CD4-positive, alpha-beta T cell treated with Interleukin-21 for 1 hour (primary cell): ENCODE results near the gene RNF44.

Experiments used
- DNase-seq: peaks from one replicate; pipeline ENCODE4 v3.0.0-alpha.2; 2020

The RNF44 gene

DNA sequence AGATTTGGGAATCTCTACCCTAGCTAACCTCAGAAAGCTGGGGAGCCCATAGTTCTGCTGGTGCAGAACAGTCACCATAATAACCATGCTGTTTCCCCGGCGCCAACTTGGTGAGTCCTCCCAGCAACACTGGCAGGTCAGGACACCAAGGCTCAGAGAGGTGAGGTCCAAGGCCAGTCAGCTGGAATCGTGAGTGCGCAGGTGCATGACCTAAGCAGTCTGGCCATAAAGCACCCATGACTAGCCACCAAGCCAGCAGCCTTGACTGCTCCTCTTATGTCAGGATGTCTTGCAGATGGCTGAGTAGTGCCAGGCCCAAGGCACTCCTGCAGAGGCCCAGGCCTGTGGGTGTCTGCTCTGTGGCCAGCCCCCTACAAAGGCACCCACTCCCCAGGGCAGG is 2.6 kb downstream of the RNF44 start:
- no peak for DNase-seq

DNA sequence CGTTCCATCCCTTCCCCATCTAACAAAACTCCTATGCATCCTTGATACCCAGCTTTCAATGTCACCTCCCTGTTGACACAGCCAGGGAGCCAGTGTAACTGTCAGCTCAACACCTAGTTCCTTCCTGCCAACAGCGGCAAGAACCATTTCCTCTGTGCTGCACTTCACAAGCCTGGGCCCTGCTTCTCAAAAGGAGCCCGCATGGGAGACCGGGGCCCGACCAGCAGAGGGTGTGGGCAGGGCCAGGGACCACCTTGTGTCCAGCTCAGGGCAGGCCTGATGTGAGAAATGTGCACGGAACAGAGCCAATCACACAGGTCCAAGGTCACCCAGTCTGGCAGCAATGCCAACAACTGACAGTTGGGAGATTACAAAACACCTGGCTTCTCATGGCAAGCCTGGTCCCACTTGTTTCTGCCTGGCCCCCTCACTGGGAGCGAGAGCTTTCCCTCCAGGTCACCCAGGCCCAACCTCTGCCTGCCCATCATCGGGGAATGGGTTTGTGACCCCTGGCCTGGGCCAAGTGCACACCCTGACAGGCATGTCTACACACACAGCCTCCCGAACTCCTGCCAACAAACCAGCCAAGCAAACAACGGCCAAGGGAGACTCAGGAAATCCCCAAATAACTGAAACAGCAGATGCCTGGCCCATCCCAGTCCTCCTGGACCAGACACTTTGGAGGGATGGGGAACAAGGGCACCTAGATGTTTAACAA is 3.1 kb downstream of the RNF44 start:
- DNase-seq: peak; percentile 70

DNA sequence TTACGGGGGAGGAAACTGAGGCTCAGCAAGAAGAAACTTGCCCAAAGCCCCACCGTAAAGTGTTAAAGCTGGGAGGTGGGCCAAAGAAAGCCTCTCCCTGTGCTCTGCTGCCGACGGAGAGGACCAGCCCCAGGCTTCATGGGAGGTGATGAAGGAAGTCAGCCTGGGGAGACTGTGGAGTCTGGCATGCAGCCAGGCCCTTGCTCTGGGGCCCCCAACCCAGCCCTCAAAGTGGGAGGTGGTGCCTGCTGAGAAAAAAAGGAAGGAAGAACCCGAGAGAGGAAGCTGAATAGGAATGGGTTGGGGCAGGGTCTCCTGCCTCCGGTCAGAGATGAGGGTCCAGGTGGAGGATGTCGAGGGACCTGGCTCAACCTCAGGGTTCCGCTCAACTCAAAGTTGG is 3.8 kb downstream of the RNF44 start:
- peak; percentile 26 for DNase-seq

DNA sequence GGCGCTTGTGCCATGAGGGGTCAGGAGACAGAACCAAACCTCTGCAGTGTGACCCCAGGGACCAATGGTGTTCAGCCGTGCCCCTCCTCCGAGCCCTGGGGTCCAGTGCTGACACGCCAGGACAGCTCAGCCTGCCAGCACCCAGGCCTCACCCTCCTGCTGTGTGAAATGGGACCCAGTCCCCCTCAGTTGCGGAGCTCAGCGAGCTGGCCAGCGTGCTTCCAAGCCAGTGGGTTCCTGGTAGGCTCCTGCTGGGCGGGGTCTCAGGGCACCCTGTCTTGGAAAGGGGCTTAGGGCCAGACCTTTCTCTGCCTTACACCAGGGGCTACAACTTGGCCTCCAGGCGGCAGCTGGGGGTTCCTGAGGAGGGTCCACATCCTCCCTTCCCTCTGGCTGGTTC is 4.4 kb downstream of the RNF44 start:
- no peak for DNase-seq

DNA sequence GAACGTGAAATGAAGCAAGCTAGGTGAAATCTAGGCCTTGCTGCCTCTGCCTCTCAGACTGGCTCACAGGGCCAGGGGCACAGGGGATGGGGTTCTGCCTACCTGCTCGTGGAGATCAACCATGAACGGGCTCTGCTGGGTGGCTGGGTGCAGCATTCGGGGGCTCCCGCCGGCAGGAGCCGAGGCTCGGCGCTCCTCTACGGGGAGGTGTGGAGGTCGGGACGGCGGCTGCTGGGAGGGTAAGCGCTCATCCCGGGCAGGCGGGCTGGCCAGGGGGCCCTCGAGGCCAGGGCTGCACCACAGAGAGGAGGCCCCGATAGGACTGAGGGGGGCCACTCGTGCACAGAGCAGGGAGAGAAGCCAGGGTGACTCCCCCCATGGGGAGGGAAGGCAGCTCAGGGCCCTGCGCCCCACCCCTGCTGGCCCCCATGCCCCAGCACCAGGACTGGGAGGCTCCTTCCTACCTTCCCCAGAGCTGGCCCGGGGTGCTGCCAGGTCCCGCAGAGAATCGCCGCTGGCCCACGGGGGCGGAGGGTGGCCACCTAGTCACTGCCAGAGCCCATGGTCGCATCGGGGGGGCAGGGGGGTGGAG is 5.2 kb downstream of the RNF44 start:
- no peak for DNase-seq

DNA sequence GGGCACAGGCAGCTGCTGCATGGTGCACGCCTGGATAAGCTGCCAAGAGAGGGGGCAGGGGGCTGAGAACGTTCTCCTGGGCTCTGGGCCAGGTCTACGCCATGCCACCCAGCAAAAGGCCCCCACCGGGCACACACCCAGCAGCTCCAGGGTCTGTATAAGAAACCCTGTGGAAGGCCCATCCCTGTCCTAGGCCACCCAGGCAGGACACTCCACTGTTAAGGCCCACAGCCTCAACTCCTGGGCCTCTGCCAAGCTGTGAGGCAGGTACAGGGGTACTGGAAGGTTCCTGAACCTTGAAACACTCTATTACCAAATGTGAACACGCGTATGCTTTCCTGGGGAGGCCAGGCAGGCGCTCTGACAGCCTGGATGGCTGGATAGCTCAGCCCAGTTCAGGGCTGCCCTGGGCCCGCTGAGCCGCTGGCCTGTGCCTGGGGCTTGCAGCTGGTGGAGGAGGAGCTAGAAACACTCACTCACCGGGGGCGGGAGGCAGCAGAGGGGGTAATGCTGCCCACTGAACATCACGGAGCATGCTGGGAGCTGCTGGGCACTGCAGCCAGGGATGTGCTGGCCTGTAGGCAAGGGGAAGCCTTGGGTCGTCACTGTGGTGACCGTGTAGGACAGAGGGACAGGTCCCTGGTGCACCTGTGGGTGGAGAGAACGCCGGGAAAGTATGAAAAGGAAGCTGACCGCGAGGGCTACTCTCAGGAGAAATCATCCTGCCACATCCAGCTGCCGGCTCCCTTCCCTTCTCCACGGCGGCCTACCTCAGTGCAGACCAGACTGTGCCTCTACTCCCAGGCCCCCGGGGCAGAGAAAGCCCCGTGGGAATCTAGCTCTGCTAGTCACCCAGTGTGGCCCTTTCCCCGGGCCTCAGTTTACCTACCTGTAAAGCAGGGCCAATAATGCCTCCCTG is 6.0 kb downstream of the RNF44 start:
- DNase-seq: no peak

DNA sequence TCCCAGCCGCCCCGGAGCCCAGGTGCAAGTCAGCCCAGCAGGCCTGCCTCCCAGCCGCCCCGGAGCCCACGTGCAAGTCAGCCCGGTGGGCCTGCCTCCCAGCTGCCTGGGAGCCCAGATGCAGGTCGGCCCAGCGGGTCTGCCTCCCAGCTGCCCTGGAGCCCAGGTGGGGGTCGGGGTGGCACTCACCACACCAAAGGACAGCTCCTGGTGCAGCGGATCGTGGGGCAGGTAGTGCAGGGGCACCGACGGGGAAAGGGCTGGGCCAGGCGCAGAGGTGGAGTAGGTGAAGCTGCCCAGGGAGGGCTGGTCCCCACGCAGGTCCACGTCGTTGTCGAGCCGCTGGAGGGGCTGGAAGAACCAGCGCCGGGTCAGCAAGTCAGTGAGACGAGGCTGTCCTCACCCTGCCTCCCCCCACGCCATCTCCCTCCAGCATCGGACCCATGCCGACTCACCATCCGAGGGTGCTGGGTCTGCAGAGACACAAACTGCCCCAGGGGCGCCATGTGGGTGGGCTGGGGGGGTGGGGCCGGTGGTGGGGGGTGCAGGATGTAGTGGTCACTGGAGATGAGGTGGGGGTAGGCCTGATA is 6.7 kb downstream of the RNF44 start:
- peak; percentile 17 for DNase-seq

DNA sequence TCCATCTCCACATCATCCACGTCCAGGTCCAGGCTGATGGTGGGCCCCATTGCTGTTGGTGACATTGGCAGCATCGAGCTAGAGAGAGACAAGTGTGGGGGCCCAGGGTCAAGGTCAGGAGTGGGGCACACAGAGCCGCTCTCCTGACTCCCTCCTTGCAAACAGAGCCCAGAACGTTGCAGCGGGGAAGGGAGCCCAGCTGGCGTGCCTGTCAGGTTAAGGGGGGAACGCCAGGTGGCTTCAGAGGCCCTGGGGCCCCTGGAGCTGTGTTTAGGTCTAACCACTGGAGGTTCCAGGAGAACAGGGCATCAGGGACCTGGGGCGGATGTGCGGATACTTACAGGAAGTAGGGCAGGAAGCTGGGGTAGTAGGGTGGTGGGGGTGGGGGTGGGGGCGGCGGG is 7.5 kb downstream of the RNF44 start:
- peak; percentile 80 for DNase-seq

DNA sequence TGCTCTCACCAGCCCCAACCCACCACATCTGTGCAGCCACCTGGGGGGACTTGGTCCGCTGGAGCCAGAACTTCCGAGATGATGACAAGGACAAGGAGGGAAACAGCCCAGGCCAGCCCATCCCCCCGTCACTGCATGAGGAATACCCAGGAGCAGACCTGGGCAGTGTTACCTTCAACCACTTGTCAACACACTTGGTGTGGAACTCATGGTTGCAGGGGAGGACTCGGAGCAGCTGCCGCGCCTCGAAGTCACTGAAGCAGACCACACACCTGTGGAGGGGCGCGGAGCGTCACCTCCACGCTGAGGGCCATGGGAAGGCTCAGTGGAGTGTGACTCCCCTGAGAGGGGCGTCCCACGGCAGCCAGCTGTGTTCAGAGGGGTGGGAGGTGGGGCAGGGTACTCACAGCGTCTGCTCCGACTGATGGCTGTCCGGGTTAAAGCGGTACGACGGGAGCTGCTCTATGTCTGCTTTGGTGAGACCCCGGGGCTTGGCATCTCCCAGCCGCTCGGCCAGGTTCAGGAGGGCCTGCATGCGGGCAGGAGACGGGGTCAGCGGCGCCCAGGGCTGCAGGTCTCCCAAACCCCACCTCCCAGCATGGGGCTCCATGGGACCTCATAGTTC is 8.0 kb downstream of the RNF44 start:
- DNase-seq: no peak

DNA sequence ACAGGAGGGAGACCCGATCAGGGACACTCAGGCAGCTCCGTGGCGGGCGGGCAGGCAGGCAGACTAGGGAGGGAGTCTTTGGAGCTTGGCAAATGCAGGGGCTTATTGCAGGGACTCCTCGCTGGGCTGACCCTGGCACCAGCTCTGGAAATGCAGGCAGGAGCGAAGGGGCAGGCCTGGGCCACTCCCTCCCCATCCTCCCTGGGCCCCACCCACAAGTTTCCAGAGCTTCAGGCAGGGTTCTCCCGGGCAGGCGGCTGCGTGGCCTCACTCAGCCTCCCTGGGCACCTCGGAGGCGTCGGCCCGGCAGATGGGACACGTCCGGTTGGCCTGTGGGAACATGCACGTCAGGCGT is 8.5 kb downstream of the RNF44 start:
- no peak for DNase-seq

DNA sequence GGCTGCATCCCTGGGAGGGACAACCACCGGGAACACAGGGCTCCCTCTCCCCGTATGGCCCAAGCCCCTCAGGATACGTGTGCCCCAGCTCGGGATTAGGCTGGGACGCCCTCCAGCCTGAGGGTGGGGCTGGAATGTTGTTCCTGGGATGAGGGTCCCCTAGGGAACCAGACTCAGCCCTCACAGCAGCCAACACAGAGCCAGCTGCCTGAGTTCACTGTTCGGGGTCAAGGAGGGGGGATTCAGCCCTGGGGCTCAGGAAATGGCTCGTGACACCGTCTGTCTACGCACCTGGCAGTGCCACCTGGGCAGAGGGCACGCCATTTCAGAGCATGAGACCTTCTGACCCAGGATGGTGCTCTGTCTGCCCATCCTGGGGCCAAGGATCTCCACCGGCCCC is 8.9 kb downstream of the RNF44 start:
- no peak for DNase-seq

DNA sequence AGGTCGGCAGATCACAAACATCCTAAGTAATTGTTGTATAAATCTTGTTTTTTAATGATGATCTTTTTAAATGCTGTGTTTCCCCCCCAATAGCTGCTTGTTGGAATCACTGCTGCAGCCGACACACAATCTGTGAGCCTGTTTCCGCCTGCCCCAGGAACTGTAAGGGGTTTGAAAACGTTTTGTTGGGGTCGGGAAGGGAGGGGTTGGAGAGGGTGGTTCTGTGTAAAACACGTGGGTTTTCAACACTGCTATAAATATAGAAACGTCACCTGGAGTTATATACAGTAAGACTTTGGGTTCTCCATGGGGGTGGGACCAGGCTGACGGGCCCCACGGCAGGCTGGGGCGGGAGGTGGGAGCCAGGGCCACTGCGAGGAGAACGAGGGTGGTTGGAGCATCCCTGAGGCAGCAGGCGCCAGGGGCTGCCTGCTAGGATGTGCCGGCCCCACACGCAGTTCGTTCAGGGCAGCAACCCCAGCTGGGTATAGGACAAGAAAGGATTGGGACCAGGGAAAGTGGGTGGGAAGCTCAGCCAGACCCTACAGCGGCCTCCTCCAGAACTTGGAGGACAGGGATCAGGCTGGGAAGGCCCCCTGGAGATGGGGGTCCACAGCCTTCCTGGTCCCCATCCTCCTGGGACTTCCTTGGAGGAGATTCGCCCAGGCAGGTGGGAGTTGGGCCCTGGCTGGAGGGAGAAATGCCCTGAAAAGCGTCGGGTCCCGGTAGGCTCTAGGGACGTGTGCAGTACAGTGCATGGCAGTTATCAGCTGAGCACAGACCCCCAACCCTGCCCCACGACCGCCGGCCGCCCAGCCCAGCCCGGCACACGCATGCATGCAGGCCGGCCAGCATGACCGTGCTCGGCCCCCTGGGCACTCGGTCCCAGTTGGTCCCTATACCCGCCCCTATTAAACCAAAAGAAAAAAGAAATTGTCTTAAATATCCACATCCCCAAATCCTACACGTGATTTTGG is 9.7 kb downstream of the RNF44 start:
- no peak for DNase-seq

DNA sequence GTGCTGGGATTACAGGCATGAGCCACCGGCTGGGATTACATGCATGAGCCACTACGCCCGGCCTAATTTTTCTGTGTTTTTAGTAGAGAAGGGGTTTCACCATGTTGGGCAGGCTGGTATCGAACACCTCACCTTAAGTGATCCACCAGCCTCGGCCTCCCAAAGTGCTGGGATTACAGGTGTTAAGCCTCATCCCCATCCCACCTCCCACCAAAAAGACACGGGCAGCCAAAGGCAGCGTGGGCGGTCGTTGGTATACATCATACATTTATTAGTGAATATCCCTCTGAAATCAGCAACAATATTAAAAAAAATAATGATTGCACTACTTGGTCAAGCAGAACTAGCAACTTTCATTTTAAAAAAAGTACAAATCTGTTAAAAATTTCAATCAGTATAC is 10.7 kb downstream of the RNF44 start:
- DNase-seq: no peak

DNA sequence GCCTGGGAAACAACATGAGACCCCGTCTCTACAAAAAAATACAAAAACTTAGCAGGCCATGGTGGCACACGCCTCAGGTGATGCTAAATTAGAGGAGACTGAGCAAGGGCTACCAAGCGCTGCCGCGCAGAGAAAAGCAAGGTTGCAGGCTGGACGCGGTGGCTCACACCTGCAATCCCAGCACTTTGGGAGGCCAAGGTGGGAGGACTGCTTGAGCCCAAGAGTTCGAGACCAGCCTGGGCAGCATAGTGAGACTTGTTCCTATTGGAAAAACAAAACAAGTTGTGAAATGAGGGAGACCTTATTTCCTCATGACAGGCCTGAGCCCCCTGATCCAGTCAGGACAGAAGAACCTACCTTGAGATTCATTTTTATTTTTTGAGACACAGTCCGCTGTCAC is 11.5 kb downstream of the RNF44 start:
- no peak for DNase-seq

DNA sequence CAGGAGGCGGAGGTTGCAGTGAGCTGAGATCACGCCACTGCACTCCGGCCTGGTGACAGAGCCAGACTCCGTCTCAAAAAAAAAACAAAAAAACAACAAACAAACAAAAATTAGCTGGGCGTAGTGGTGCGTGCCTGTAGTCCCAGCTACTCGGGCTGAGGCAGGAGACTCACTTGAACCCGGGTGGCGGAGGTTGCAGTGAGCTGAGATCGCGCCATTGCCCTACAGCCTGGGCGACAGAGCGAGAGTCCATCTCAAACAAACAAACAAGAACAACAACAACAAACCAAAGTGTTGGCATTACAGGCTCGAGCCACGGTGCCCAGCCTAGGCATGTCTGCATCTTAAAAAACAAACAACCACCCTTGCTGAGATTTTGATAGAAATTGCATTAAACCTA is 12.2 kb downstream of the RNF44 start:
- DNase-seq: no peak

DNA sequence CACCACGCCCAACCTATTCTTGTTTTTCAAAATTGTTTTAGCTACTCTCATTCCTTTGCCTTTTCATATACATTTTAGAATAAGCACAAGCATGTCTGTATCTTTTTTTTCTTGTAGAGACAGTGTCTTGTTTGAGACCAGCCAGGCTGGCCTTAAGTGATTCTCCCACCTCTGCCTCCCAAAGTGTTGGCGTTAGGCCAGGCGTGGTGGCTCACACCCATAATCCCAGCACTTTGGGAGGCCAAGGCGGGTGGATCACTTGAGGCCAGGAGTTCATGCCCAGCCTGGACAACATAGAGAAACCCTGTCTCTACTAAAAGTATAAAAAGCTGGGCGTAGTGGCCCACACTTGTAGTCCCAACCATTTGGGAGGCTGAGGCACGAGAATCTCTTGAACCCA is 13.1 kb downstream of the RNF44 start:
- DNase-seq: no peak

DNA sequence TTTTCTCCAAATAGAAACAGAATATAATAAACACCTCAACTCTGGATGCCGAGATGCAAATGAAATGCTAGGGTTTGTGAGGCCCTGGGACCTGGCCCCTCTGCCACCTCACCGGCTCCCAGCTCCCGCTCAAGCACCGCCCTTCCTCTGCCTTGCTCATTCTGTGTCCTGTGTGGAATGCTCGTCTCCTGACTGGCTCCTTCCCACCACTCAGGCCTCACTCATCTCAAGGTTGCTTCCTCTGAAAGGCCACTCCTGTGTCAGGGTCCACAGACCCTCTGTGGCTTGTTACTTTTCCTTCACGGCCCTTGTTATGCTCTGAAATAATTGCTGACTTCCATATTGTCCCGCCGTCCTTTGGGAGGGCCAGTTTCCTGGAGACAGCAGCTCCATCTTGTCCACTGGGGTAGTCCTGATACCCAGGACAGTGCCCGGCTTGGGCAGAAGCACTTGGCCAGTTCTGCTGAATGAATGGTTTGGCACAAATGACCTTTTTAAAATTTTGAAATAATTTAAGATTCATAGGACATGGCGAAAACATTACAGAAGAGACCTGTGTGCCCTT is 15.4 kb downstream of the RNF44 start:
- DNase-seq: no peak

DNA sequence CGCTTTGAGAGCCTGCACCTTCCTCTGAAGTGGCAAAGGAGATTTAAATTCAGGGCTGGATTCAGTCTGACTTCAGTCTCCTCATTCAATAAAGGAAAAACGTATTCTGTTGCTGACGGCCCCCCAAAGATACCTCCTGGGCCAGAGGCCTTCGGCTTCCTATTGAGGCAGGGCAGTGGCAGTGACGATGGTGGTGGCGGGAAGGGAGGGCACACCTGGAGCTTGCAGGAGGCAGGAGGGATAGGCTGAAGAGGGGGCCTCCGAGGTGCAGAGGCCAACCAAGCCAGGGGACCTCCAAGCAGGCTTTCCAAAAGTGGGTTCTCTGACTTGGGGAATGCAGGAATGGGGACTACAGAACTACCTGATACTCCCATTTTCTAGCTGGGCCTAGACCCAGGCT is 15.9 kb downstream of the RNF44 start:
- DNase-seq: no peak

DNA sequence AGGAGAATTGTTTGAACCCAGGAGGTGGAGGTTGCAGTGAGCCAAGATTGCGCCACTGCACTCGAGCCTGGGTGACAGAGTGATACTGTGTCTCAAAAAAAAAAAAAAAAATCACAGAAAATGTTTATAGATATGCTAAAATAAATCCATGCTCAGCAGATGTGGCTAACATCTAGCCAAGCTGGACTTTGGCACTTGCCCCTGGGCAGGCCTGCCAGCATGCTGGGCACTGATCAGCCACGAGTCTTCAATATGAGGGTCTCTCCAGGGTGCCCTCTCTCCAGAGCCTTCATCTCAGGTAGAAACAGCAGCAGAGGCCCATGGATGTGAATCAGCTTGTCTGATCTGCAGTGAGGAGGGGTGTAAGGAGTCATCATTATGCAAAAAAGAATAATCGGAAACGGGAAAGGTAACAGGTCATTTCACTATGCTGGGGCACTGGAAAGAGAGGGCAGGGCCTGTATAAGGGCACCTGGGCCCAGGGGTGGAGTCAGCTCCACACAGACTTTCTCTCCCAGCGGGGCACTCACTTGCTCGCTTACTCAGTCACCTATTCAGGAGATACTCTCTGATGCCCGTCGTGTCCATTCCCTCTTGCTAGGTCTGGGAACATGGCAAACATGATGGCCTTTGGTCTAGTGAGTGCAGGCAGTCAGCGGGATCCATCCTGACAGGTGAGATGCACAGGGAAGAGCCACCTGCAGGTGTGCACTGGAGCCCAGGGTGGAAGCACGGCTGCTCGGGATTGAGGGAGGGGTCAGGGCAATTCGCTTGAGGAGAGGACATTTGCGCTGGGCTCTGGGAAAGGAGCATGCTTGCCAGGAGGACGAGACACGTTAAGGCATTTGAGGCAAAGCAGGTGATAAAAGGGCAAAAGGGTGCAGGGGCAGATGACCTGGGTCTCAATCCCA is 17.1 kb downstream of the RNF44 start:
- DNase-seq: no peak

DNA sequence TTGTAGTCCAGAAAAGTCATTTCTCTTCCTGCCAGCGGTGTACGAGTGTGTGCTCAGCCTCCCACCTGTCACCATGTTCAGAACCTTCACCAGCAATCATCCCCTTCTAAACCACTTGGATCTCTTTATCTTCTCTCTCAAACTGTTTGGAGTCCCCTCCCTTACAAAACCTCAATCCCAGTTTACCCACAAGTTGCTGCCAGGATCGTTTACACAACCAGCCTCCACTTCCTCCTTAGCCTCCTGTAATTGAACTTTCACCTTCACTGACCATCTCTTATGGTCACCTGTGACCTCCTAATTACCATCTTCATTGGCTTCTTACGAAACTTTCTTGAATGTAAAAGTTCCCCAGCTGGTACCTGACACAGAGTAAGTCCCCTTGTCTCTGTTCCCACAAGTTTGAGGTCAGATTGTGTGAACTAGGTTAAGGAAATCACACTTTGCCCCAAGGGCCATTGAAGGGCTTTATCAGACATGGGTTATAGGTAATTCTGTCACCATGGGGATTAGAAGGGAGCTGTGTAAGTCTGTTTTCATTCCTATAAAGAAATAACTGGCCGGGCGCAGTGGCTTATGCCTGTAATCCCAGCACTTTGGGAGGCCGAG is 20.0 kb downstream of the RNF44 start:
- peak; percentile 25 for DNase-seq
